Osteocyte (in vitro differentiated cells): ENCODE data around the gene TMEM132C. TPM values are rescaled to one million over a fixed set of nuclear protein-coding genes. Genes with fewer than 3 reads are reported as not detected.

ENCODE experiments used
- DNase-seq: peaks from one replicate; pipeline ENCODE4 v3.0.0; 2021; ENCODE audit warnings: mixed read lengths; ENCODE audit not compliant: unreplicated experiment; ENCODE audit errors: extremely low spot score
- H3K27ac Mint-ChIP-seq: one replicate; pipeline ENCODE4 v1.8.0; 2021; ENCODE audit warnings: mild to moderate bottlenecking, mixed read lengths; ENCODE audit not compliant: unreplicated experiment
- H3K27me3 Mint-ChIP-seq: one replicate; pipeline ENCODE4 v1.8.0; 2021; ENCODE audit warnings: mixed read lengths; ENCODE audit not compliant: unreplicated experiment
- H3K36me3 Mint-ChIP-seq: one replicate; pipeline ENCODE4 v1.8.0; 2021; ENCODE audit warnings: mixed read lengths; ENCODE audit not compliant: unreplicated experiment
- H3K4me1 Mint-ChIP-seq: one replicate; pipeline ENCODE4 v1.8.0; 2021; ENCODE audit warnings: mixed read lengths; ENCODE audit not compliant: unreplicated experiment
- H3K4me3 Mint-ChIP-seq: one replicate; pipeline ENCODE4 v1.8.0; 2021; ENCODE audit warnings: mild to moderate bottlenecking, moderate library complexity, mixed read lengths; ENCODE audit not compliant: unreplicated experiment
- H3K9me3 Mint-ChIP-seq: one replicate; pipeline ENCODE4 v1.8.0; 2021; ENCODE audit warnings: mixed read lengths; ENCODE audit not compliant: unreplicated experiment
- CTCF ChIP-seq: fragments of 200-600 bp; sonication (generic); IDR thresholded peaks from 2 replicates; pipeline ENCODE4 v1.5.0; 2021; ENCODE audit warnings: antibody characterized with exemption, mild to moderate bottlenecking, moderate library complexity
- total RNA-seq: library from RNA; stranded (reverse); gene quantifications from 2 replicates; pipeline ENCODE4 v1.2.1, GENCODE V29; 2021

TMEM132C gene
- total RNA-seq, 1 donor from 2014 or later = not detected

GRCh38 chr12:128305336-128305892 lies 38.4 kb downstream of the TMEM132C start:
- no peak for TF ChIP-seq CTCF
- no peaks in the 10 kb centered on the region for H3K27me3 Mint-ChIP-seq
- H3K27ac Mint-ChIP-seq = no peak overlapping the region
- no peak for DNase-seq
- peaks cover 44% of the 10 kb centered on the region for H3K9me3 Mint-ChIP-seq
- no peaks in the 10 kb centered on the region for H3K36me3 Mint-ChIP-seq
- no peak overlapping the region for H3K4me3 Mint-ChIP-seq
- no peaks in the 10 kb centered on the region for H3K4me1 Mint-ChIP-seq

GRCh38 chr12:128307791-128308190 lies 40.8 kb downstream of the TMEM132C start:
- no peaks in the 10 kb centered on the region for H3K36me3 Mint-ChIP-seq

GRCh38 chr12:128312661-128313060 lies 45.7 kb downstream of the TMEM132C start:
- no peak overlapping the region for H3K27ac Mint-ChIP-seq

More at GRCh38 chr12:128307791-128308190, 40.8 kb downstream of the TMEM132C start:
- no peak for TF ChIP-seq CTCF
- H3K9me3 Mint-ChIP-seq = peaks cover 46% of the 10 kb centered on the region
- H3K27me3 Mint-ChIP-seq = no peaks in the 10 kb centered on the region
- H3K27ac Mint-ChIP-seq = no peak overlapping the region
- H3K4me3 Mint-ChIP-seq = no peak overlapping the region
- no peaks in the 10 kb centered on the region for H3K4me1 Mint-ChIP-seq
- no peak for DNase-seq

GRCh38 chr12:128313931-128314330 lies 47.0 kb downstream of the TMEM132C start:
- Mint-ChIP-seq H3K4me1 (no peaks in the 10 kb centered on the region), H3K36me3 (no peaks in the 10 kb centered on the region), H3K4me3 (no peak overlapping the region), H3K27ac (no peak overlapping the region), H3K9me3 (peaks cover 47% of the 10 kb centered on the region), H3K27me3 (no peaks in the 10 kb centered on the region)
- no peak for TF ChIP-seq CTCF
- no peak for DNase-seq

More at GRCh38 chr12:128312661-128313060, 45.7 kb downstream of the TMEM132C start:
- no peak for TF ChIP-seq CTCF
- no peaks in the 10 kb centered on the region for H3K27me3 Mint-ChIP-seq
- no peak for DNase-seq
- H3K4me1 Mint-ChIP-seq = no peaks in the 10 kb centered on the region
- H3K36me3 Mint-ChIP-seq = no peaks in the 10 kb centered on the region
- H3K9me3 Mint-ChIP-seq = peaks cover 50% of the 10 kb centered on the region
- H3K4me3 Mint-ChIP-seq = no peak overlapping the region

- Mint-ChIP-seq H3K27ac (no peak overlapping the region), H3K27me3 (no peaks in the 10 kb centered on the region), H3K4me1 (no peaks in the 10 kb centered on the region), H3K4me3 (no peak overlapping the region), H3K36me3 (no peaks in the 10 kb centered on the region), H3K9me3 (peaks cover 43% of the 10 kb centered on the region)
- no peak for TF ChIP-seq CTCF
- no peak for DNase-seq
Measured at GRCh38 chr12:128314611-128315010, 47.6 kb downstream of the TMEM132C start.
